ENCODE results near the gene GYPE.
"Not testable (repeated sequence)": the region's sequence is repeated elsewhere in the genome, so short reads cannot be mapped to it uniquely, and the experiment has no call there.

GYPE gene

GRCh38 chr4:143905440-143905839, at the start of gene GYPE:
Gene GYPE, minus strand, starts transcription at chr4:143905559. Its CDS starts 52 bp downstream, at chr4:143905507.
- H3K9me3 ChIP-seq (ENCODE audit: control insufficient read depth, insufficient read depth, low read depth, low read length); POLR2A ChIA-PET; H3K36me3 ChIP-seq (ENCODE audit: control insufficient read depth in 2 of 2, insufficient read depth in 1 of 2, low read length in 2 of 2); CTCF ChIA-PET; H3K4me3 ChIP-seq (ENCODE audit: low read depth, low read length); H3K27ac ChIP-seq (ENCODE audit: extremely low read depth, low read depth, low read length); H3K4me1 ChIP-seq (ENCODE audit: control insufficient read depth, insufficient read depth, low read length): not testable (repeated sequence)

GRCh38 chr4:143951458-143951972, 46.2 kb upstream of the GYPE start:
- POLR2A ChIA-PET; H3K4me3 ChIP-seq (ENCODE audit: low read depth, low read length); H3K36me3 ChIP-seq (ENCODE audit: control insufficient read depth in 2 of 2, insufficient read depth in 1 of 2, low read length in 2 of 2); H3K9me3 ChIP-seq (ENCODE audit: control insufficient read depth, insufficient read depth, low read depth, low read length); CTCF ChIA-PET; H3K27ac ChIP-seq (ENCODE audit: extremely low read depth, low read depth, low read length); H3K4me1 ChIP-seq (ENCODE audit: control insufficient read depth, insufficient read depth, low read length): not testable (repeated sequence)

- H3K36me3 ChIP-seq (ENCODE audit: control insufficient read depth in 2 of 2, insufficient read depth in 1 of 2, low read length in 2 of 2); POLR2A ChIA-PET; H3K27ac ChIP-seq (ENCODE audit: extremely low read depth, low read depth, low read length); H3K4me3 ChIP-seq (ENCODE audit: low read depth, low read length); H3K4me1 ChIP-seq (ENCODE audit: control insufficient read depth, insufficient read depth, low read length); H3K9me3 ChIP-seq (ENCODE audit: control insufficient read depth, insufficient read depth, low read depth, low read length); CTCF ChIA-PET: not testable (repeated sequence)
Measured at GRCh38 chr4:143950967-143951366, 45.6 kb upstream of the GYPE start.

GRCh38 chr4:143950185-143950584, 44.8 kb upstream of the GYPE start:
- POLR2A ChIA-PET; H3K36me3 ChIP-seq (ENCODE audit: control insufficient read depth in 2 of 2, insufficient read depth in 1 of 2, low read length in 2 of 2); H3K4me3 ChIP-seq (ENCODE audit: low read depth, low read length); H3K27ac ChIP-seq (ENCODE audit: extremely low read depth, low read depth, low read length); H3K4me1 ChIP-seq (ENCODE audit: control insufficient read depth, insufficient read depth, low read length); H3K9me3 ChIP-seq (ENCODE audit: control insufficient read depth, insufficient read depth, low read depth, low read length); CTCF ChIA-PET: not testable (repeated sequence)

GRCh38 chr4:143947493-143947892, 42.1 kb upstream of the GYPE start:
- H3K36me3 ChIP-seq (ENCODE audit: control insufficient read depth in 2 of 2, insufficient read depth in 1 of 2, low read length in 2 of 2); POLR2A ChIA-PET; H3K9me3 ChIP-seq (ENCODE audit: control insufficient read depth, insufficient read depth, low read depth, low read length); H3K4me1 ChIP-seq (ENCODE audit: control insufficient read depth, insufficient read depth, low read length); H3K4me3 ChIP-seq (ENCODE audit: low read depth, low read length); CTCF ChIA-PET; H3K27ac ChIP-seq (ENCODE audit: extremely low read depth, low read depth, low read length): not testable (repeated sequence)

- H3K4me3 ChIP-seq (ENCODE audit: low read depth, low read length); H3K9me3 ChIP-seq (ENCODE audit: control insufficient read depth, insufficient read depth, low read depth, low read length); H3K27ac ChIP-seq (ENCODE audit: extremely low read depth, low read depth, low read length); CTCF ChIA-PET; H3K4me1 ChIP-seq (ENCODE audit: control insufficient read depth, insufficient read depth, low read length); H3K36me3 ChIP-seq (ENCODE audit: control insufficient read depth in 2 of 2, insufficient read depth in 1 of 2, low read length in 2 of 2): not testable (repeated sequence)
- POLR2A ChIA-PET: interaction anchor here (0.7 kb wide), 1 partner anchor 161 kb away, joined by 11 read pairs; no protein-coding TSS in a partner anchor
Measured at GRCh38 chr4:143940708-143941107, 35.3 kb upstream of the GYPE start.

- ChIA-PET CTCF (no interaction called here), POLR2A (no interaction called here)
- TF ChIP-seq ZNF670 (tag by site-specific recombination; IDR thresholded peaks at IDR 0.05; ENCODE audit: low read depth): no peak
- TF ChIP-seq GLI2 (tag by site-specific recombination; IDR thresholded peaks at IDR 0.05; ENCODE audit: borderline replicate concordance, low read depth): no peak
- no peak for TF ChIP-seq ZNF184 (tag by site-specific recombination; IDR thresholded peaks at IDR 0.05)
- no peak for TF ChIP-seq ZNF521 (tag by site-specific recombination; IDR thresholded peaks at IDR 0.05)
- no peak for TF ChIP-seq ZNF626 (tag by site-specific recombination; IDR thresholded peaks at IDR 0.05)
- TF ChIP-seq ZNF548 (tag by site-specific recombination; IDR thresholded peaks at IDR 0.05): no peak
- TF ChIP-seq ZNF677 (tag by site-specific recombination; IDR thresholded peaks at IDR 0.05): no peak
- Histone ChIP-seq H3K27ac (ENCODE audit: extremely low read depth, low read depth, low read length) (no peak overlapping the region), H3K4me3 (ENCODE audit: low read depth, low read length) (no peak overlapping the region), H3K9me3 (ENCODE audit: control insufficient read depth, insufficient read depth, low read depth, low read length) (no peaks in the 10 kb centered on the region), H3K4me1 (ENCODE audit: control insufficient read depth, insufficient read depth, low read length) (no peaks in the 10 kb centered on the region), H3K36me3 (ENCODE audit: control insufficient read depth in 2 of 2, insufficient read depth in 1 of 2, low read length in 2 of 2) (no peaks in the 10 kb centered on the region)
Measured at GRCh38 chr4:143939528-143939927, 34.2 kb upstream of the GYPE start.

GRCh38 chr4:143938890-143939289, 33.5 kb upstream of the GYPE start:
- H3K4me3 ChIP-seq (ENCODE audit: low read depth, low read length); H3K36me3 ChIP-seq (ENCODE audit: control insufficient read depth in 2 of 2, insufficient read depth in 1 of 2, low read length in 2 of 2); POLR2A ChIA-PET; CTCF ChIA-PET; H3K9me3 ChIP-seq (ENCODE audit: control insufficient read depth, insufficient read depth, low read depth, low read length); H3K4me1 ChIP-seq (ENCODE audit: control insufficient read depth, insufficient read depth, low read length); H3K27ac ChIP-seq (ENCODE audit: extremely low read depth, low read depth, low read length): not testable (repeated sequence)
